HEK293 (cell line): ENCODE results near the gene HLA-C.

Experiments used
- CTCF ChIP-seq: fragments of 450-650 bp; formaldehyde crosslinking; IDR thresholded peaks from 2 replicates; pipeline ENCODE4 v1.5.1; 2016; ENCODE audit warnings: missing biosample characterization, missing genetic modification characterization
- KLF16 ChIP-seq: fragments of 450-650 bp; formaldehyde crosslinking; IDR thresholded peaks from 2 replicates; pipeline ENCODE4 v1.5.1; 2017; ENCODE audit warnings: missing biosample characterization, missing genetic modification characterization
- PRDM1 ChIP-seq: fragments of 450-650 bp; formaldehyde crosslinking; IDR thresholded peaks from 2 replicates; pipeline ENCODE4; 2016; ENCODE audit warnings: missing biosample characterization, missing genetic modification characterization
- REST ChIP-seq: fragments of 450-650 bp; formaldehyde crosslinking; IDR thresholded peaks from 2 replicates; pipeline ENCODE4 v1.5.1; 2016; ENCODE audit warnings: missing biosample characterization, missing genetic modification characterization
- TSHZ1 ChIP-seq: fragments of 450-650 bp; formaldehyde crosslinking; IDR thresholded peaks from 2 replicates; pipeline ENCODE4 v1.5.1; 2016; ENCODE audit warnings: missing biosample characterization, missing genetic modification characterization, borderline replicate concordance
- YY1 ChIP-seq: fragments of 450-650 bp; formaldehyde crosslinking; IDR thresholded peaks from 2 replicates; pipeline ENCODE4 v1.5.1; 2018; ENCODE audit warnings: missing biosample characterization, missing genetic modification characterization
- ZEB2 ChIP-seq: fragments of 450-650 bp; formaldehyde crosslinking; IDR thresholded peaks from 2 replicates; pipeline ENCODE4 v1.5.1; 2016; ENCODE audit warnings: missing biosample characterization, missing genetic modification characterization
- ZNF114 ChIP-seq: fragments of 450-650 bp; formaldehyde crosslinking; IDR thresholded peaks from 2 replicates; pipeline ENCODE4 v1.5.0; 2017; ENCODE audit warnings: missing biosample characterization, missing genetic modification characterization
- ZNF280C ChIP-seq: fragments of 450-650 bp; formaldehyde crosslinking; IDR thresholded peaks from 2 replicates; pipeline ENCODE4 v1.5.1; 2016; ENCODE audit warnings: missing biosample characterization, missing genetic modification characterization
- ZNF433 ChIP-seq: fragments of 450-650 bp; formaldehyde crosslinking; IDR thresholded peaks from 2 replicates; pipeline ENCODE4 v1.5.1; 2016; ENCODE audit warnings: missing biosample characterization, missing genetic modification characterization, low read depth
- ZNF558 ChIP-seq: fragments of 450-650 bp; formaldehyde crosslinking; IDR thresholded peaks from 2 replicates; pipeline ENCODE4 v1.5.1; 2016; ENCODE audit warnings: missing biosample characterization, missing genetic modification characterization
- ZNF580 ChIP-seq: fragments of 450-650 bp; formaldehyde crosslinking; IDR thresholded peaks from 2 replicates; pipeline ENCODE4 v1.5.1; 2016; ENCODE audit warnings: missing biosample characterization, missing genetic modification characterization
- TF ChIP-seq, protein P1 (sequence below): fragments of 450-650 bp; formaldehyde crosslinking; IDR thresholded peaks from 2 replicates; pipeline ENCODE4 v1.5.1; 2016; ENCODE audit warnings: missing biosample characterization, missing genetic modification characterization

GRCh38 chr6:31289788-31290187, 17.9 kb upstream of the HLA-C start:
- TF ChIP-seq PRDM1 (no peak), ZNF280C (tag by site-specific recombination) (no peak), YY1 (no peak), CTCF (tag by site-specific recombination) (no peak), ZNF558 (tag by site-specific recombination) (no peak), ZNF580 (tag by site-specific recombination) (no peak), ZNF433 (tag by site-specific recombination) (no peak), KLF16 (tag by site-specific recombination) (no peak), REST (tag by site-specific recombination) (no peak), ZNF114 (tag by site-specific recombination) (no peak), TSHZ1 (tag by site-specific recombination) (no peak), ZEB2 (tag by site-specific recombination) (no peak)
- TF ChIP-seq, protein P1, sequence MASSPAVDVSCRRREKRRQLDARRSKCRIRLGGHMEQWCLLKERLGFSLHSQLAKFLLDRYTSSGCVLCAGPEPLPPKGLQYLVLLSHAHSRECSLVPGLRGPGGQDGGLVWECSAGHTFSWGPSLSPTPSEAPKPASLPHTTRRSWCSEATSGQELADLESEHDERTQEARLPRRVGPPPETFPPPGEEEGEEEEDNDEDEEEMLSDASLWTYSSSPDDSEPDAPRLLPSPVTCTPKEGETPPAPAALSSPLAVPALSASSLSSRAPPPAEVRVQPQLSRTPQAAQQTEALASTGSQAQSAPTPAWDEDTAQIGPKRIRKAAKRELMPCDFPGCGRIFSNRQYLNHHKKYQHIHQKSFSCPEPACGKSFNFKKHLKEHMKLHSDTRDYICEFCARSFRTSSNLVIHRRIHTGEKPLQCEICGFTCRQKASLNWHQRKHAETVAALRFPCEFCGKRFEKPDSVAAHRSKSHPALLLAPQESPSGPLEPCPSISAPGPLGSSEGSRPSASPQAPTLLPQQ = no peak
